ENCODE data around the gene GNAL.

DNA sequence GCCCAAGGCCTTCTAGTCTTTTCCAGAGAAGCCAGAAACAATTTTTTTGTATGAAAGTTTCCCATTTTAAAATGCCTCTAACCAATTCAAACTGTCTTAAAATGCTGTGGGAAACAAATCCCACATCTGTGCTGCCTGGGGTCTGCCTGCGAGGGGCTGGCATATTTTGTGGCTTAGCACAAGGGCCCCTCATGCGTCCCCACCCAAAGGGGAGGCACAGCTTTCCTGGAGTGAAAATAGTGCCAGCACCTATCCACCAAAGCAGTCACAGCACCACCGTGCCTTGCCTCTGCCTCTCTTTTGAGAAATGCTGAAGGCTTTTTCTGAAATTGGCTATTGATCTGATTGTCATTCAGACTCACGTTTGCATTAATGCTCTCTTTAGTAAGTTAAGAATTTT lies 22.2 kb upstream of the GNAL start:
- no peak for TF ChIP-seq EZH2 (IDR thresholded peaks at IDR 0.05; ENCODE audit: borderline replicate concordance, low read depth, low read length, poor library complexity, severe bottlenecking)
- TF ChIP-seq CTCF (conservative IDR thresholded peaks at IDR 0.05; ENCODE audit: low read depth, low read length): no peak

Data from A673 (cell line).